Measurements from ENCODE around the gene SMARCD1.

Gene SMARCD1

GRCh38 chr12:50111395-50111692 is 26.2 kb downstream of the SMARCD1 start:
- TF ChIP-seq, protein P1, sequence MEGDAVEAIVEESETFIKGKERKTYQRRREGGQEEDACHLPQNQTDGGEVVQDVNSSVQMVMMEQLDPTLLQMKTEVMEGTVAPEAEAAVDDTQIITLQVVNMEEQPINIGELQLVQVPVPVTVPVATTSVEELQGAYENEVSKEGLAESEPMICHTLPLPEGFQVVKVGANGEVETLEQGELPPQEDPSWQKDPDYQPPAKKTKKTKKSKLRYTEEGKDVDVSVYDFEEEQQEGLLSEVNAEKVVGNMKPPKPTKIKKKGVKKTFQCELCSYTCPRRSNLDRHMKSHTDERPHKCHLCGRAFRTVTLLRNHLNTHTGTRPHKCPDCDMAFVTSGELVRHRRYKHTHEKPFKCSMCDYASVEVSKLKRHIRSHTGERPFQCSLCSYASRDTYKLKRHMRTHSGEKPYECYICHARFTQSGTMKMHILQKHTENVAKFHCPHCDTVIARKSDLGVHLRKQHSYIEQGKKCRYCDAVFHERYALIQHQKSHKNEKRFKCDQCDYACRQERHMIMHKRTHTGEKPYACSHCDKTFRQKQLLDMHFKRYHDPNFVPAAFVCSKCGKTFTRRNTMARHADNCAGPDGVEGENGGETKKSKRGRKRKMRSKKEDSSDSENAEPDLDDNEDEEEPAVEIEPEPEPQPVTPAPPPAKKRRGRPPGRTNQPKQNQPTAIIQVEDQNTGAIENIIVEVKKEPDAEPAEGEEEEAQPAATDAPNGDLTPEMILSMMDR (IDR thresholded peaks at IDR 0.05; ENCODE audit: insufficient read depth, low read length, poor library complexity, severe bottlenecking) = no peak
- no peaks in the 10 kb centered on the region for H3K27me3 ChIP-seq (replicated peaks; ENCODE audit: control insufficient read depth, insufficient read depth, low read length)
- DNase-seq (ENCODE audit: extremely low read depth, insufficient read length) = no peak
- peaks cover 1% of the 10 kb centered on the region; the same call in 1 of the 2 replicates for H3K36me3 ChIP-seq (ENCODE audit: control insufficient read depth, insufficient read depth, low read length)
- H3K4me3 ChIP-seq (replicated peaks; ENCODE audit: low read depth, low read length) = peak overlapping the region; percentile 51

DNA sequence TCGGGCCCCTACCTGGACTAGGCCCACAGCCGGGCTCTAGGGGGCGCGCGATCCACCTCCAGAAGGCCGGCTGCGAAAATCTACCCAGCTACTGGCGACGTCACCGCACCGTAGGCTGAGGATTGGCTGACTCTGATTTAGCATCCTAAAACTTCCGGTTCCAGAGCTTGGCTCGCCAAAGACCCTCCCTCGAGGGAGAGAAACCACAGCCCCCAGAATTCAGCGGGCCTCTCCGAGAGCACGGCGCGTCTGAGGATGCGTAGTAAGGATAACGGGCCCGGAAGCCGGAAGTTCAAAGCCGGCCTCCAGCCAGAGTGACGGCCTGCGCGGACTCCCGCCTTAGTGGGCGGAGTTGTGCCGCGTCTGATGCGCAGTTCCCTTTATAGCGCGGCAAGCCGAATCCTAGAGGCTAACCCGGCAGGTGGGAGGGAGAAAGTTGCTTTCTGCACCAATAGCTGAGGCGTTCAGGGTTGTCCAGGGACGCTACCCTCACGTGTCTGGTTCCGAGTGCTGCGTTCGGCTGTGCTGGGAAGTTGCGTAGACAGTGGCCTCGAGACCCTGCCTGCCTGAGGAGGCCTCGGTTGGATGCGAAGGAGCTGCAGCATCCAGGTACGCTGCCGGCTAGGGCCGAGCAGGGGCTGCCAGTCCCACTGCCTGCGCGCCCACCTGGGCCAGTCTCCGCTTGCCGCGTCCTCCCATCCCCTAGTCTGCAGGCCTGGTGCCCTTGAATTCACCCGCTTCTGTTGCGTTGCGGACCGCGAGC is 26.7 kb downstream of the SMARCD1 start, which contains the start of gene COX14:
Gene COX14 (plus strand): TSS at position 544 of the 763 bp plus-strand sequence. CDS start 7,808 bp downstream, outside the sequence.
- Histone ChIP-seq H3K36me3 (ENCODE audit: control insufficient read depth, insufficient read depth, low read length) (0 out of 2 replicates have a peak, but pooled peaks cover 2% of the 10 kb centered on the region), H3K27me3 (replicated peaks; ENCODE audit: control insufficient read depth, insufficient read depth, low read length) (no peaks in the 10 kb centered on the region), H3K4me3 (replicated peaks; ENCODE audit: low read depth, low read length) (peak within 1 kb of the TSS; percentile 100)
- DNase-seq (ENCODE audit: extremely low read depth, insufficient read length) = peak; percentile 98
- TF ChIP-seq, protein P1 (IDR thresholded peaks at IDR 0.05; ENCODE audit: insufficient read depth, low read length, poor library complexity, severe bottlenecking) = peak; percentile 96

- Histone ChIP-seq H3K27me3 (replicated peaks; ENCODE audit: control insufficient read depth, insufficient read depth, low read length) (no peaks in the 10 kb centered on the region), H3K36me3 (ENCODE audit: control insufficient read depth, insufficient read depth, low read length) (peaks cover 2% of the 10 kb centered on the region; the same call in 1 of the 2 replicates), H3K4me3 (replicated peaks; ENCODE audit: low read depth, low read length) (peak overlapping the region; percentile 100)
- no peak for DNase-seq (ENCODE audit: extremely low read depth, insufficient read length)
- TF ChIP-seq, protein P1 (IDR thresholded peaks at IDR 0.05; ENCODE audit: insufficient read depth, low read length, poor library complexity, severe bottlenecking) = no peak
Measured at GRCh38 chr12:50112456-50113218, 27.5 kb downstream of the SMARCD1 start.

DNA sequence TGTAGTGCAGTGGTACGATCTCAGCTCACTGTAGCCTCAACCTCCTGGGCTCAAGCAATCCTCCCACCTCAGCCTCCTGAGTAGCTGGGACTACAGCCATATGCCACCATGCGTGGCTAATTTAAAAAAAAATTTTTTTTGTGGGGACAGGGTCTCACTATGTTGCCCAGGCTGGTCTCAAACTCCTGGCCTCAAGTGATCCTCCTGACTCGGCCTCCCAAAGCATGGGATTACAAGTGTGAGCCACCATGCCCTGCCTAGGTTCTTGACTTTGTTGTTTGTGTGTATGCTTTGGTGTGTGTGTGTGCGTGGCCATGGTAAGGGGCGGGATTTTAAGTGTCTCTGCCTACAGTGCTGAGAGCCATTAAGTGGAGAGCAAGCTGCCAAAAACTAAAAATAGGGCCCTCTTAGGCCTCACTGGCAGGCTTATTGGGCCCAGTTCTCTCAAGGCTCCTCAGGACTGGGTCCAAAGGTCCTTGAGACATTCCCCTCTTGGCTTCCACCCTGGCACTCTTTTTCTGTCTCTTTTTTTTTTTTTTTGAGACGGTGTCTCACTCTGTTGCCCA is 32.0 kb downstream of the SMARCD1 start:
- no peaks in the 10 kb centered on the region for H3K27me3 ChIP-seq (replicated peaks; ENCODE audit: control insufficient read depth, insufficient read depth, low read length)
- H3K4me3 ChIP-seq (replicated peaks; ENCODE audit: low read depth, low read length) = no peak overlapping the region
- DNase-seq (ENCODE audit: extremely low read depth, insufficient read length) = no peak
- TF ChIP-seq, protein P1 (IDR thresholded peaks at IDR 0.05; ENCODE audit: insufficient read depth, low read length, poor library complexity, severe bottlenecking) = no peak
- H3K36me3 ChIP-seq (ENCODE audit: control insufficient read depth, insufficient read depth, low read length) = peaks cover 5% of the 10 kb centered on the region

DNA sequence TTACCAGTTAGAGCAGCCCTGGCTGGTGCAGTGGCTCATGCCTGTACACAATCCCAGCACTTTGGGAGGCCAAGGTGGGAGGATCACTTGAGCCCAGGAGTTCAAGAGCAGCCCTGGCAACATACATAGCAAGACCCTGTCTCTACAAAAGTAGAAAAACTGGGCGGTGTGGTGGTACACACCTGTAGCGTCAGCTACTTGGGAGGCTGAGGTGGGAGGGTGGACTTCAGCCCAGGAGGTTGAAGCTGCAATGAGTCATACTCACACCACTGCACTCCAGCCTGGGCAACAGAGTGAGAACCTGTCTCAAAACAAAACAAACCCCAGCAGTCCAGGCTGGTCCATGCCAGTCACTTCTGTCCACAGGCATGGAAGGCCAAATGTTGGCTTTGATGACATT is 34.2 kb downstream of the SMARCD1 start:
- Histone ChIP-seq H3K4me3 (replicated peaks; ENCODE audit: low read depth, low read length) (no peak overlapping the region), H3K36me3 (ENCODE audit: control insufficient read depth, insufficient read depth, low read length) (peaks cover 5% of the 10 kb centered on the region), H3K27me3 (replicated peaks; ENCODE audit: control insufficient read depth, insufficient read depth, low read length) (no peaks in the 10 kb centered on the region)
- DNase-seq (ENCODE audit: extremely low read depth, insufficient read length) = no peak
- TF ChIP-seq, protein P1 (IDR thresholded peaks at IDR 0.05; ENCODE audit: insufficient read depth, low read length, poor library complexity, severe bottlenecking) = no peak
